Prostate gland (tissue), 2 donors: ENCODE data around the gene TUFM.

Experiments used
- CTCF ChIP-seq, 4 experiments: fragments of 200-600 bp in 2 of 4; fragments of 450-650 bp in 2 of 4; sonication (generic) in 2 of 4; IDR thresholded peaks; 1 replicate in 3 of 4; 2 replicates in 1 of 4; pipeline ENCODE4 v1.5.1; 2016 to 2019; ENCODE audit warnings: antibody characterized with exemption in 4 of 4, mild to moderate bottlenecking in 2 of 4, moderate library complexity in 2 of 4
- POLR2A ChIP-seq: fragments of 450-650 bp; IDR thresholded peaks from one replicate; pipeline ENCODE4 v1.6.1; 2016; ENCODE audit warnings: antibody characterized with exemption, mild to moderate bottlenecking
- POLR2AphosphoS5 ChIP-seq: sonication (generic); formaldehyde crosslinking; IDR thresholded peaks from one replicate; pipeline ENCODE4 v1.6.1; 2017; ENCODE audit warnings: antibody characterized with exemption

GRCh38 chr16:28820016-28820415 is 26.1 kb downstream of the TUFM start:
- TF ChIP-seq POLR2AphosphoS5 (no peak), CTCF (IDR thresholded peaks at IDR 0.05) (no peak), POLR2A (no peak)
